SK-N-MC (cell line): ENCODE data around the gene ARFIP1.

Experiments used
- EZH2 ChIP-seq: fragments of 200-600 bp; sonication (generic); IDR thresholded peaks from one replicate; pipeline ENCODE4 v1.6.1; 2017; ENCODE audit warnings: antibody characterized with exemption
- POLR2AphosphoS5 ChIP-seq: IDR thresholded peaks from 2 replicates; pipeline ENCODE4 v1.6.1; 2012; ENCODE audit warnings: mild to moderate bottlenecking, low read depth, low read length, borderline replicate concordance

GRCh38 chr4:152773339-152773738, 6.4 kb upstream of the ARFIP1 start:
- TF ChIP-seq POLR2AphosphoS5, result no peak
- TF ChIP-seq EZH2, result no peak
